GM19324 (cell line): ENCODE data around the gene PDE2A.

ENCODE experiments used
- ATAC-seq: cut with Tn5 transposase; IDR thresholded peaks from one replicate; pipeline ENCODE4 v1.9.1; 2021; ENCODE audit warnings: mild to moderate bottlenecking, moderate library complexity; ENCODE audit not compliant: unreplicated experiment, low FRiP score

Gene PDE2A

GRCh38 chr11:72595292-72595684 lies 78.9 kb downstream of the PDE2A start:
- ATAC-seq = no peak

GRCh38 chr11:72594493-72595291 lies 79.5 kb downstream of the PDE2A start:
- no peak for ATAC-seq

DNA sequence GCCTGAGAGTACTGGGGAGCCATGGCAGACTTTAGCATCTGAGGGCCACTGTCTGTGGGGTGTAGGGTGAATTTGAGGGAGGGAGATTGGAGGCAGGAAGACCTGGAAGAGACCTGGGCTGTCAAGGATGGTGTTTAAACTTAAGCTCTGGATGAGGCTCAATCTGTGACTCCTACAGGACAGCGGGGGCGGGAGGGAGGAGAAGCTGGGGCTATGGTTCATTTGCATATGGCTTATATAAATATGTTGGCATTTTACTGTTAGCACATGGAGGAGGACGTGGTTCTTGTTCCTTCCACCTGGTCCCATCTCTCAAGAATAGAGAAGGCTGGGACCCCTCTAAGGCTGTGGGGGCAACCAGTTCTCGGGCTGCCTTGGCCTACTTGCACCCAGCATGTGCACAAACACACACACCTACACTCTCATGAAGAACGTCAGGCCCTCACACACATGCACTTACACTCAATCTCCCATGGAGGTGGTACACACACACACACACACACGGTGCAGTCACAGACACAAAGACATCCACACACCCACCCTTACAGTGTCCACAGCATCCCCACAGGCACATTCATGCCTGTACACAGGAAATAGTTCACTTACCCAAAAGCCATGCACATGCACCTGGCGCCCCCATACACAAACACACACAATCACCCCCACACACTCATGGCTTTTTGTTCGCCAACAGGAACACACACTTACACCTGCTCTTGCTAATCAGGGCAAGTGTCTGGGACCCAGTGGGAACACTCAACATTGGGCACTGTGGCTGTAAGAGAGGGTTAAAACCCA lies 81.3 kb downstream of the PDE2A start:
- ATAC-seq = no peak

DNA sequence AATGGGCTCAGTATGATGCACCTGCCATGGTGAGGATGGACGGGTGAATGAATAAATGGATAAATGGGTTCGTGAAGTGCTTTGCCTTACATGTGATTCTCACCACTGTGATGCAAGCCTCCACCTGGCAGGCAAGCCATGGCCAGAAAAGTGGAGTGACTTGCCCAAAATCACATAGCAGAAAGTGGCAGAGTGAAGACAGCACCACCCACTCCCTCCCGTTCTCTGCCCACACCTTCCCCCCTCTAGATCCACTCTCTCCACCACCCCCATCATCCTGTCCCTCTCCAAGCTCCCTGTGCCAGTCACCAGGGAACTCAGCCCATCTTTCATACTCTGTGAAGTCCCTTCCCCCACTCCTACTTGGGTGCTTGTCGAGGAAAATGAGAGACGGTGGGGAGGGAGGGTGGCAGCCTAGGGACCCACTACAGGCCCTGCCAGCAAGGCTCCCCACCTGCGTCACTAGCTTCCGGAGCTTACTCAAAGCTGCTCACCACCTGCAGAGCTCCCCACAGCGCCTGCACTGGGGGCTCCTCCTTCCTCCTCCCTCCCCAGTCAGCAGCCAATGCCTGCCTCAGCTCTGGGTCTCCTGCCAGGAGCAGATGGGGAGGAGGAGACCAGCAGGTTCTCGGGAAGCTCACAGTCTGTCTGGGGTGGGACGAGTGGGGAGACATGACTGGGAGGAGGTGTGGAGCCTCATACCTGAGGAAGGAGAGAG lies 82.3 kb downstream of the PDE2A start:
- no peak for ATAC-seq

GRCh38 chr11:72591023-72591422 lies 83.2 kb downstream of the PDE2A start:
- no peak for ATAC-seq

- no peak for ATAC-seq
Observed at GRCh38 chr11:72589802-72590761, 84.1 kb downstream of the PDE2A start.

GRCh38 chr11:72588421-72589410 lies 85.5 kb downstream of the PDE2A start:
- ATAC-seq = no peak

- ATAC-seq = no peak
Observed at GRCh38 chr11:72587696-72588095, 86.5 kb downstream of the PDE2A start.

DNA sequence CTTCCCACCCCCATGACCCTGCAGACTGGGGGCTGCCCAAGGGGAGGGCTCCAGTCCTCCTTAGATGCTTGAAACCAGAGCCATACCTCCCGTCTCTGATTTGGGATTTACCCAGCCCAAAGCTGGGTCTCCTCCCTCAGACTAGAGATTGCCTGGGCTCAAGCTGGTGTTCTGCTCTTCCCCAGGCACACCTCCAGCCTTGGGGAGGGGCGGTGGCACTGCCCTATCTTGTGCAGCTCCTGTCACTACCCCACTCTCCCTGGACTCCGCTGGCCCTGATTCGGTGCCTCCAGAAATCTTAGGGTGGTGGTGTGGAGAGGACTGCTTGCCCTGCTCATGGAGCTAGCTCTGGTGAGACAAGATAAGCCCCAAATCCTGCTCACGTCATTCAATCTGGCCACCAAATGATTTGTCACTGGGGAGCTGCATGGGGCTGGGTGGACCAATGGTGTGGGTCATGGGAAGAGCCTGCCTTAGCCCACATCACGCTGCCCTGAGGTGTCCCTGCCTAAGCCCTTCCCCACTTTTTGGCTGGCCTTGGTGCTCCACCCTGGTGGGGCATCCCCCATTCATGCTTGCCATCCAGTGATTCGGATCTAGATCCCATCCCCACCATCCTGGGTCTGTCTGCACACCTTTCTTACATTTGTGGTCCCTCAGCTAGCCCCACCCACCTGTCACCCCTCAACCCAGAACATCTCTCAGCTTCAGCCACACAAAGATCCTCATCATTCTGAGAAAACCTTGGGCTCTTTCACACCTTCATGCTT lies 87.7 kb downstream of the PDE2A start:
- no peak for ATAC-seq

- ATAC-seq = no peak
Observed at GRCh38 chr11:72585762-72586311, 88.4 kb downstream of the PDE2A start.

DNA sequence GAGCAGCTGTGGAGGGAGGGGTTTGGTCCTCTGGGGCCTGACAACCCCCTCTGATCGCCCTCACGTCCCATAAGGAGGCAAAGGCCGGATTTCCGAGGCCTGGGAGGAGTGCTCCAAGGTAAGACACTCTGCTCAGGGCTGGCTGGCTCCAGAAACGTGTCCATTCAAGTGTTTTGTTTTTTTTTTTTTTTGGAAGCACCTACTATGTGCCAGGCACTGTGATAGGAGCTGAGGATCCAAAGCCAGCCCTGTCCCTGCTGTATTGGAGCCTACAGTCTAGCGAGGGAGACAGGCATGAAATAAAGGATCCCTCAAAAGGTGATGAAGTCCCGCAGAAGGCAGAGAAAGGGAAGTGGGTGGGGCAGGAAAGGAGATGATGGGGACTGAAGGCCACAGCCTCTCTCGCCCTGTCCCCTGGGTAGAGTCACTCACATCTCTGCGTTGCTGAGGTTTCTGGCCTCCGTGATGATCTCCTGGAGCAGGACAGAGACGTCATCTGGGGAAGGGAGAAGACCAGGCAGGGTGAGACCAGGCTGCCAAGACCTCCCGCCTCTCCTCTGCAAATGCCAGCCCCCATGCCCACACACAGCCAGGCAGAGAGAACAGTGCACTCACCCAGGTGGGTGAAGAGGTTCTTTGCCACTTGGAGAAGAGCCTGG lies 89.2 kb downstream of the PDE2A start:
- ATAC-seq = no peak

DNA sequence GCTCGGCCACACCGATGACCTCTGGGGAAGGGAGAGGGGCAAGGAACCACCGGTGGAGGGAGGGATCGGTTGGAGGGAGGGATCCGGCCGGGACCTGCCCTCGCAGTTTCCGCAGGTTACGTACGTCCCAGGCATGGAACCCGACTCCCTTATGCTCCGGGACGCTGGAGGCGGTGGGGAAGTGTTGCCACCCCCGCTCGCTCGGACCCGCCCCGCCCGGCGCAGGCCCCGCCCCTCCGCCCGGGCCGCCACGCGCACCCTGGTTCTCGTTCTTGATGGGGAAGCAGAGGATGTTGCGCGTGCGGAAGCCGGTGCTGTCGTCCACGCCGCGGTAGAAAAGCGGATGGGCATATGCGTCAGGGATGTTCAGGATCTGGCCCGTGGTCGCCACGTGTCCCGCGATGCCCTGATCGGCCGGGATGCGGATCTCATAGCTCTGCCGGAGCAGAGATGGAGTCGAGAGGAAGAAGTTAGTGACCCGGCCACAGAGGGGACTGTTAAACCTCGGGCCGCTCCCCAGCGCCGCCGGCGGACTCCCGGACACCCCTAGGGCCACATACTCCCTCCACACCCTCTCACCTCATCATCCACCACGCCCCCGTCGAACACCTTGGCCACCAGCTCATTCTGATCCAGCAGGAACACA lies 89.8 kb downstream of the PDE2A start:
- no peak for ATAC-seq

DNA sequence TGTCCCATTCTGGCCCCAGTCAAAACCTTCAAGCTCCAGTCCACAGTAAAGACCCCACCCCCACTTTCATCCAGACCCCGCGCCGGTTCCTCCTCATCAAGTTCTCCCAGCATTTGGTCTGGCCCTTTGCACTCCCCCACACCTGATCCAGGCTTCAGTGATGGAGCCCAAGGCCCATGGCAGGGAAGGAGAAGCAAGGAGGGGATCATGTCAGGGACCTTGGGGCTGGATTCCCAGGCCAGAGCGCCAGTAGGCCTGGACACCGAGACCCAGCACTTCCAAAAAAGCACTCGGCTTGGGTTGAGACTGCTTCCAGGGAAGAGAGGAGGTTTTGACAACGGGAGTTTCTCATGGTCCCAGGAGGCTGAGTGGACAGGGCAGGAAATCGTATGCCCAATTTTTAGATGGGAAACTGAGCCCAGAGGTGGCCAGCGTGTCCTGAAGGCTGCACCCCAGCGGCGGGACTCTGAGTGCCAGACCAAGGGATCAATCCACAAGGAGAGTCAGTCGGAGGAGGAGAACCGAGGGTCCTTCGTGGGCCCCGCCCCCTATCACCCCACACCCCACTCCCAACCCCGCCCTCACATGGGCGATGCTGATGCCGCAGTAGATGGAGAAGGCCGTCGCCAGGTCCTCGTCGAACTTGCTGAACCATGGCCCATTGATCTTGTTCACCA lies 90.5 kb downstream of the PDE2A start:
- ATAC-seq = no peak

DNA sequence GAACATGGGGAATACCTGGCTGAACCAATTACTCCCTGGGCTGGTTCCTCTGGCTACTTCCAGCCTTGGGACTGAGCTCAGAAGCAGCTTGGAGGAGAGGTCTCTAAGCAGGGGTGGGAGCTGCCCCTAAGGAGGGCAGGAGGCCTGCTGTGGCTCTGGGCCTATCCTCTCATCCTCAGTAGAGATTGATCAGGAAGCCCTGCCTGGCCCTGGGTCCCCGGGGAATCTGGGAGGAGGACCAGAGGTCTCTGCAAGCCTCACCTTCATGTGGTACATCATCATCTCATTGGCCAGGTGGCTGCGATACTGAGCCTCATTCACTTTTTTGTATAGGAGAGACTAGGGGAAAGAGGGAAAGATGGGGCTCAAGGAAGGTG lies 91.1 kb downstream of the PDE2A start:
- ATAC-seq = no peak

DNA sequence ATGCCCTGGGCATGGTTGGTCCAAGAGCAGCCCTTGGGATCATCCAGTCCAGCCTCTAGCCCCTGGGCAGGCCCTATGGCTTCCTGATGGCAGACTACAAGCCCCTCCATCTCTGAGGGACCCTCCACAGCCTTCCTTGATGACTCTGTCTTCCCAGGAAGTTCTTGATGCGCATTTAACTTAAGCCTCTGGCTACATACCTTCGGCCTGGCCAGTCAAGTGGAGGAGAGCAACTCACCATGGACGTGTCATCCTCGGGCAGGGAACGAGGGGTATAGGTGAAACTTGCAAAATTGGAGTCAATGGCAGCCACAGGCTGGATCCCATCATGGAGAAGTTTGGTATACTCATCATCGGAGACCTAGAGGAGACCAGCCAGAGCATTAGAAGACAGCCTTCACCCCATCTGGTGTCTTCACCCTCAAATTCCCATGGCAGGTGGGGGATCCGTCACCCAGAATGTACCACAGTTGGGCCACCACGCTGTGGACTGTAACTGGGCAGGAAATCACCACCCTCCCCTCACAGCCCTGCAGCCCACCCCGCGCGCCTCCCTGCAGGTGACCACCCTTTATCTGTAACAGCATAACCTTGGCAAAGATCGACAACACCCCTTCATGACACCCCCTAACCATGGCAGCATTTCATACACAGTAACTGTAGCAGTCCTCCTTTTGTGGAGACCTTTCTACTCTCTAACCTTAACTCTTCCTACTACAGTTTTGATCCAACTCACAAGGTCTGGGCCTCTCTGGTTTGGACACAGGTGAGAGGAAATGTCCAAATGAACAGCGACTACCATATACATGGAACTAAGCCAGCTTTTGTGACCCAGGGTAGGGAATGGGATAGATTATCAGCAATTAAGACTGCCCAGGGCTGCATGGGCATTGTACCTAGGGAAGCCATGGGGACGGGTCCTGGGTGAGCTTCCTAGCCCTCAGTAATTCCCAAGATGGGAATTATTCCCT lies 91.7 kb downstream of the PDE2A start:
- ATAC-seq = no peak
